Stimulated activated CD8-positive, alpha-beta memory T cell treated with anti-CD3 and anti-CD28 coated beads, Interleukin-12 subunit alpha, Interleukin-12 subunit beta, amount 100 ng/mL, for 1 hour (primary cell): Measurements from ENCODE around the gene KIRREL3.

Source experiments
- DNase-seq: peaks from one replicate; pipeline ENCODE4 v3.0.0-alpha.2; 2020; ENCODE audit warnings: low read depth

Gene KIRREL3

DNA sequence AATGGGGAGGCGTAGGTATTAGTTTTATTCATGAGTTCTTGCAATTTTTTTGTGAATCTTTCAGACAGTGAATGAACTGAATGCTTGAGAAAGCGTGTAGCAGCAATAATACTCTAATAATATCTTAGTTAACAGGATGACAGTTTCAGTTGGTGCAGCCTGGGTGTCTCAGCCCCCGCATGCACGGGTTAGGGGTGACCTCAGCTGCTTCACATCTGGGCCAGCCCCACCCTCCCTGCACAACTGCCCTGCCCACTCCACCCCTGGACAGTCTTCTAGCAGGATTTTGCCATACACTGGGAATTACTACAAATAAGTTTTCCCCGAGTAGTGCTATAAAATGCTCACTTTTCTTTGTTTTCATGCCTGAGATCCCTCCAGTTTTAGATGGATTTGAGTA, 561.9 kb downstream of the KIRREL3 start:
- no peak for DNase-seq

DNA sequence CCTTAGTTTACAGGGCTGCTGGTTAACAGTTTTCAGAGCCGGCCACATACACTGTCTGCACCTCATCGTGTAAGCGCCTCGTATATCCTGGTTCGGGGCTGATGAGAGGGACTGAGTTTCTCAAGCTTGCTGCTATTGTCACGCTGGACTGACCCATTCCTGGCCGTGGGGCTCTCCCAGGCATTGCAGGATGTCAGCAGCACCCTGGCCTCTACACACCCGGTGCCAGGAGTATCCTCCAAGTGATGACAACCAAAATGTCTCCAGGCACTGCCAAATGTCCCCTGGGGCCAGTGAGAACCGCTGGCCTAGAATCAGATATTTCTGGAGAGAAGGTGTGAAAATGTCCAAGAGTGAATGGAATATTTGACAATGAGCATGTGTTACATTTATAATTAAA, 562.3 kb downstream of the KIRREL3 start:
- DNase-seq, result no peak

DNA sequence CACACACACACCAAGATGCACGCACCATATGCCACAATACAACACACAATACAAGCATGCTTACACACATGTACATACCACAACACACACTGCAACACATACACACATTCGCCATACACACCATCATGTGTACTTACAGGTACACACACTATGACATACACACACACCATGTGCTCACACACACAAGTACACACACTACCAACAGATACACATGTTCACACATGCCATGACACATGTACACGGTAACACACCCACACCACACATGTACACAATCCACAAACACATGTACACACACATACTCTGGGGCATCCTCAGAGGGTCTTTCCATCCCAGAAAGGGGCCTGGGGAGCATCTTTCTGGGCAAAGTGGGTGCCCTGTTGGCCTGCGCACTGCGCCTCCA, 562.8 kb downstream of the KIRREL3 start:
- no peak for DNase-seq

DNA sequence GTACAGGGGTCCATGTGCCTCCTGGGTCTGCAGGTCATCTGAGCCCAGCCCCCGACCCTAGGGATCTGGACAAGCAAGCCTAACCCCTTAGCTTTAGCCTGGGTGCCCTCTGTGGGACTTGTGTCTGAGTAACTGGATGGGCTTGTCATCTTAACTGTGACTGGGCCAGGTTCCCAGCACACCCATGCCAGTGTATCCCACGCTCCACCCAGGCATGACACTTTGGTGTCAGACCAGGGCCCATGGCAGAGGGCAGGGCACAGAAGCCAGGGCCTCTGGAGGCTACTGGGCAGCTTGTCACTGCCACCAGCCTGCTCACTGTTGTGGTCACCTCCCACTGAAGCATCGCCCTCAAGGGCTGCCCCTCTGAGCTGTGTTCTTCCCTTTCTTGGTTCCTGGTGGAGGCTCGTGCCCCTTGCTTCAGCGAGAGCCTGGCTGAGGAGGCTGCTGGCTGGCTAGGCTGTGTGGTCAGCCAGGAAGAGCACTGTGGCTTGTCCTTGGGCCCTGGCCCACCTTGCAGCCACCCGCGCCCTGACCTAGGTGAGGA, 564.3 kb downstream of the KIRREL3 start:
- DNase-seq, result no peak

DNA sequence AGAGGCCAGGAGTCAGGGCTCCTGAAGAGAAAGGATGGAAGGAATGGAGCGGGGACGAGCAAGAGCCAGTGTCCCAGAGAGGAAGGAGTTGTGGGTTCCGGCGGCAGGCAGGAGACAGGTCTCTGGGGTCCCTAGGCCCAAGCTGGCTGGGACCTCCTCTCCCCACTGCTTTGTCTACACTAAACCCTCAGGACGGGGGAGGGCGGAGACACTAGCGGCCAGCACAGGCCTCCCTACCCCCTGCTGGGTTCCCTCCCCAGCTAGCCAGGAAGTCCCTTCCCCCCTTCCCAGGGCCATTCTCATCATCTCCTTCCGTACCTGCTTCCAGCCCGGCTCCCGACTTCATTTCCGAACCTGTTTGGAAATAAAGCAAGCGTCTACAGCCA, 565.6 kb downstream of the KIRREL3 start:
- DNase-seq, result no peak

DNA sequence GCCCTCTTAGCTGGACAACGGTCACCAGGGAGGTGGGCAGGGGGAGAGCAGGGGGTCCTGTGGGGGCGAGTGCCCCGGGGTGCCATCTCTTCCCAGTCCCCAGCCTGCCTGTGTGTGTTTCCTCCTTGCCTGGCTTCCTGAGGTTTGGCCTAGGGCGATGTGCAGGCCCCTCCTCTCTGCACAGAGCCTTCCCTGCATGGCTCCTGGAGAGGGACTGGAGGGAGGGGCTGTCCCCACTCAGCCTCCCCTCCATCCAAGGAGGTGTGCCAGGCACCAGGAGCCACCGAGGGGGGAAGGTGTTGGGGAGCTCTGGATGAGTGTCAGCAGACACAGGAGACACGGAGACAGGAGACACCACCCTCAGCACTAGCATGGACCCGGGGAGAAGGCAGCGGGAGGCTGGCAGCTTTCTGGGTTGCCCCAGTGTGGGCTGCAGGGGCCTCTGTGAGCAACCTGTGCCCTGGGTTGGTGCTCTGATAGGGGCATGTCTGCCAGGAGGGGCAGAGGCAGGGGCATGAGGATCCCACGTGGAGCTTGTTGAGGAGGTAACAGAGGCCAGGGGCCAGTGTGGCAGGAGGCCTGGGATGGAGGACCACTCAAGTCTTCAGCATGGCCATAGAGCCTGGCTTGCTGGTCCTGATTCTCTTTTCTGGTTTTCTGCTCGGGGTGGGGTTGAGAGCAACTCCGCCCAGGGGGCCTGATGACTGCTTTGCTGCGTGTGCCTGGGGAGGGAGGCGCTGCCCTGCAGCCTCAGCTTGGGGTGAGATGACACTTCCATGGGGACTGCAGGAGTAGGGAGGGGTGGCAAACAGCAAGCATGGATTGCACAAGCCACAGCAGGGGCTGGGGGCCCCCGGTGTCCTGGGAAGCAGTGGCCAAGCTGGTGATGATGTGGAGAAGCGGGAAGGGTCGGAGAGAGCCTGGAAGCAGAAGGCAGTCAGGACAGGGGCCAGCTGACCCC, 566.3 kb downstream of the KIRREL3 start:
- no peak for DNase-seq

DNA sequence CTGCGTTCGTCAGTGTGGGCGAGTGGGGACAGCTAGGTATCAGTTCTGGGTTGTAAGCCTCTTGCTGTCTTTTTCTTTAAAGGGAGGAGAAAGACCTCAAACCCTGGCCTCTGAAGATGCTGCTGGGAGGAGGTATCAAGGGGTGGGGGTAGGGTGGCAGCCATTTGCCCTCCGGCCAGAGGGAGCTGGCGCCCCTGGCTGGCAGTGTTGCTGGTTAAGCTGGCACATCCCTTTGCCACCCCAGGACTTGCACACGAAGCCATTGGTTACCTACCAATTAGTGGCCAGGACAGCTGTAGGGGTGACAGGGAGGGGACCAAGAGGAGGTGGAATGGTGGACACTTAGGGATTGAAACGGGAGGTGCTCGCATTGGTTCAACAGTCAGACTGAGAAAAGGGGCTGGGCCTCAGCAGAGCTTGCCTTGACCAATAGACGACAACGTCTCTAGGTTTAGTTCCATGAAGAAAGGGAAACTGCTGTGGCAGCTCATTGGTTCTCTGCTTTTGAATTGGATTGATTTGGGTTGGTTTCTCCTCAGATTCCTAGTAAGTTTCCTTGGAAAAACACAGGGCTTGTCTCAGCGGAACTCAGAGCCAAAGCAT, 567.2 kb downstream of the KIRREL3 start:
- DNase-seq, result no peak

DNA sequence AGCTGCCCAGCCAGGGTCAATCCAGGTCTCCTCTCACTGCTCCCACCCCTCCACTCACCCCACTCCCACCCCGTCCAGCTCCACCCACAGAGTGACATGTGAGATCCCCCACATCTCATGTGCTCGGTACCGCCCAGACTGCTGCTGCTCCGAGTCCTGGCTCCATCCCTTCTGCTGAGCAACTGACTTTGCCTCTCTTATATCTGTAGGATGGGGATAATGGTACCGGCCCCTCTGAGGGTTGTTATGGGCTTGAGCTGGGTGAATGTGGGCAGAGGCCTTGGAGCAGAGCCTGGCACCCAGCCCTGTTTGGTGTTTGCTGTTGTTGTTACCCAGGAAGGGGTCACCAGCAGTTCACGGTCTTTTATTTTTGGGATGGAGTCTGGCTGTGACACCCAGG, 568.0 kb downstream of the KIRREL3 start:
- DNase-seq, result no peak

DNA sequence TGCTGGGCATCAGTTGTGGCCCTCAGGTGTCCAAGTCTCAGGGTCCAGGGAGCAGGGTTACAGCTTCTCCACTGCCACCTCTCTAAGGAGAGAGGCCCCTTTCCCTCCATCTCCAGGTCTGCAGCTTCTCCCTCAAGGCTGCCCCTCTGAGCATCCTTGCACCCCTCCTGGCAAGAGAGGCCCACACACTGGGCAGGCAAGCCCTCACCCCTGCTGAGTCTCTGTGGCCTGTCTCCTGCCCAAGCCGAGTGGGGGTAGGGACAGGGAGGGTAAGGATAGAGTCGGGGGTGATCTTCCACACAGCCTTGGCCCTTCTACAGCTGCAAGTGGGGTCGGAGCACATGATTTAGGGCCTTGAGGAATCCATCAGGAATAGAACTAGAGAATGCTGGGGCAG, 568.5 kb downstream of the KIRREL3 start:
- no peak for DNase-seq

DNA sequence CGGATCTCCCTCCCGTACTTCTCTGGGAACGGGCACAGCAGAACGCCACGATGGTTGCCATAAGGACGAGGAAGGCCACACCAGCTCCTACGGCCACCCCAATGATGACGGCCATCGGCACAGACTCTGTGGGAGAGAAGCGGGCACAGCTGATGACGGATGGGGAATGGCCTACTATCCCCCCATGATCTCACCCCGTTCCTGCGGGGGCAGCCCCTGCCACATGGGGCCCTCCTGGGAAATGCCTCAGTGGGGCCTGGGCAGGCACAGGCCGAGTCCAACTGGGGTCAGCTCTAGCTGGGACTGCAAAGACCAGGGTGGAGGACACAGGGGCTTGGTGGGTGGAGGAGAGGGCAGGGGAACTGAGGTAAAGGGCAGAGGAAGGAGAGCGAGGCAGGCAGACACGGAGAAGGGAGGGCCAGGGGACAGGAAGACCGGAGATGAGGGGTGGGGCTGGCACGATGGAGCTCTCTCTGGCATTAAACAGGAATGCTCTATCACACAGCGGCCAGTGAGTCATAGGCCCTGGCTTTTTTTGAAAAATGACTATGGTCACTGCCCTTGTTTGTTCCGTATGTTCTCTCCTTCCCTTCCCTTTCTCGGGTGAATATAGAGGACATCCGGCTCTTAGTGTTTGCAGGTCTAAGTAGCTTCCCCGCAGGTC, 569.0 kb downstream of the KIRREL3 start:
- DNase-seq, result no peak

DNA sequence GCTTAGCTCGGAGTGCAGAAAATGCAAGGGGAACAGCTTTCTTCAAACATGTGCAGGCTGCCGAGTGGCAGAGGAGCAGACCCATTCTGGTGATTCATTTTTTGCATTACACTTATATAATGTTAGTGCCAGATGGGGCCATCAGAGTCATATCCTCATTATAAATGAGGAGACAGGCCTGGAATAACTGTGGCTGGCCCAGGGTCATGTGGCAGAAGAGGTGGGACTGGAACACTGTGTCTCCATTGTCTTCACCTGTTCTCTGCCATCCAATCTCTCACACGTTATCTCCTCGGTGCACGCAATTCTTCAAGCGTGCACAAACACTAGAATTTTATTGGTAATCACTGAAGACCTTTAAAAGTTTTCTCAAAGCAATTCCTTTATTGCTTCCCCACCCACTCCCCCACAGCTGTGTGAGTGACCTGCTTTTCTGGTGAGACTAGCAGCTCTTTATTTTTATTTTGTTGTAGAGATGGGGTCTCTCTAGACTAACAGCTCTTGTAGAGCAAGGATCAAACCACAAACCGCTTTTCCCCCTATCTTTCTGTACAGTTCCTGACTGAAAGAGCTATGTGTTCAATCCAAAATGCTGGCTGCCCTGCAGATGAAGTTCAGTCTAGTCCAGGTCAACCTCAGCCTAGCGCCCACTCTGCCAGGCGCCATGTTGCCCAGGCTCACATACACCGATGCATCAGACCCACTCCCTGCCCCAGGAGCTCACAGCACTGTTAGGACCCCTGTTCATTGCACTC, 569.8 kb downstream of the KIRREL3 start:
- no peak for DNase-seq

DNA sequence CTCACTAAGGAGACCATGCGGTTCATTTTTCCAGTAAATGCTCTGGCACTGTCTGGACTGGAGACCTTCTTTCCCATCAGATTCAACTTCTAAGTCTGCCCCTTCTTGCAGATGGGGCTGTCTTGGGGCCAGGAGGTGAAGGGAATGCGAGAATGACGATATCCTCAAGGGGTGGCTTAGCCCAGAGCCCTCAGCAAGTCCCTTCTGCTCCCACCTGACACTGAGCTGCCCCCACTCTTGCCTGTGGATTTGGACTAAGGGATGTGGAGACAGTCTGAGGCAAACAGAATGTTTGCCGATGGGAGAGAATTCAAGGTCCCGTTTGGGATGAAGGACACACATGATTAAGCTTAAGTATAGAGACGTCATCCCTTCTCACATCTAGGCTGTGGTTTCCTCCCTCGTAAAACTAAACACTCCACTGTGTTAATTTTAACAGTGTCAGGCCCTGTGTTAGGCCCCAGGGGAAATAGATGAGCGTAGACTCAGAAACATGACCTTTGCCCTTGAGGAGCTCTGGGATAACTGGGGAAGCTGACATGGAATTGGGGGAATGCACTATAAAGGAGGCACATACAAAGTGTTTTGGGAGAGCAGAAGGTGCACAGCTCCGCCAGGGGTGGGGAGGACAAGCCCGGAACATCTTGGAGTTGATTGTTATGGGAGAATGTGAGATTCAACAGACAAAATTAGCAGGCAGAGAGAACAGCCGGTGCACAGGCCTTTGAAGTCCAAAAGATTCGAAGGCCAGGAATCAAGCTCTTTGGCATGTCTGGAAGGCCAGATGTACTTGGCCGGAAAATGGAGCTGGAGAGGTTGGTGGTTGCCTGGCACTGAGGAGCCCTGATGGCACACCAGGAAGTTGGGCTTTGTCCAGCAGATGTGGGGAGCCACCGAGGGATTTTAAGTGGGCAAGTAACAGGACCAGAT, 573.5 kb downstream of the KIRREL3 start:
- no peak for DNase-seq

DNA sequence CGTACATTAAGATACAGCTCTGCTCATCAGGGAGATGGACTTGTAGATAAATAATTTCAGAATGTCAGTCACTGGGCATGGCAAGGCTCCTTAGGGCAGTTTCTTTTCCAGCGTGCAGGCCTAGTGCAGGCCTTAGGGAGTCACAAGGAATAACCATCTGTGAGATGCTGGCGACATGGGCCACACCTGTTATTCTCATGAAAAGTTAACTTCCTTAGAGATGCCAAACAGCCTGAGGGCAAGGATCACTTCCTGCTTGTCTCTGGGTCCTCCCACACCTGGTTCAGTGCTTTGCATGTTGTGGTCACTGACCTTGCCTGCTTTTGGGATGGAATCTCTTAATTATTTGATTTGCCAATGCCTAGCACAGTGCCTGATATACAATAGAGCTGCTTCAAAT, 574.5 kb downstream of the KIRREL3 start:
- DNase-seq, result no peak

DNA sequence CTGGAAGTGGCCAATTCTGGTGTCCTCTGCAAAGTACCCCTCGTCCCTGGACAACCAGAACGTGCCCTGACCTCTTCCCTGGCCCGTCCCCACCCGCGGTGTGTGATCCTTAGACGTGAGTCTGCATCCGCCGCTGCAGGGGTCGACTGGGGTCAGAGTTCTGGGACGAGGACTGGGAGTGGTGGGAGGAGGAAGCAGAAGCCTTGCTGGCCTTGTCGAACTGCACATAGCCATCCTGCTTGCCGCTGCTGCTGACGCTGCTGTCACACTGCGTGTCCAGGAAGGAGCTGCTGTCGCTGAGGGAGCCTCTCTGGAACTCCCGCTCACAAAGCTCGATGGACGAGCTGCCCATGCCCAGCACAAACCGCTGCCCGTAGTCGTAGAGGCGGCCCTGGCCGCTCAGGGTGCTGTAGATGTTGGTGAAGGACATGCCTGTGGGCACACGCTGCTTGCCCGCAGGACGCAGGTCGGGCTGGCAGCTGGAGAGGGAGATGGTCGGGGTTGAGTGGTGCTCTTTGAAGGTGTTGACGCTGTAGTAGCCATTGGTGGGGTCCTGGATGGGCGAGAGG, 576.0 kb downstream of the KIRREL3 start:
- DNase-seq, result no peak

DNA sequence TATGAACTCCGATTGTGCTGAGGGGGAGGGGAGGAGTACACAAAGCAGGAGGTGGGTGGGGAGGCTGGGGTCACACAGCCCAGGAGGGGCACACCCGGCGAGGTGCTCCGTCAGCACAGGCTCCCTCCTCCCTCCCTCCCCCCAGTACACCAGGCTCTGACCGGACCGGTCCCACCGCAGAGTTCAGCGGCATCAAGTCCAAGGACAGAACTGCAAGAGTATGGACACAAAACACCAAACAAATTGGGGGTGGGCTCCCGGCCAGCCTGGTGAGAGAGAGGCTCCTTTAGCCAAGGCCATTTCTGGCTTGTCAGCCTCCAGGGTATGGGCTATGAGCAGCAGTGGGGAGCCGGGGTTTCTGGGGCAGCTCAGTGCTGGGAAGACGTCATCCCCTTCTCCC, 576.8 kb downstream of the KIRREL3 start:
- DNase-seq, result no peak

DNA sequence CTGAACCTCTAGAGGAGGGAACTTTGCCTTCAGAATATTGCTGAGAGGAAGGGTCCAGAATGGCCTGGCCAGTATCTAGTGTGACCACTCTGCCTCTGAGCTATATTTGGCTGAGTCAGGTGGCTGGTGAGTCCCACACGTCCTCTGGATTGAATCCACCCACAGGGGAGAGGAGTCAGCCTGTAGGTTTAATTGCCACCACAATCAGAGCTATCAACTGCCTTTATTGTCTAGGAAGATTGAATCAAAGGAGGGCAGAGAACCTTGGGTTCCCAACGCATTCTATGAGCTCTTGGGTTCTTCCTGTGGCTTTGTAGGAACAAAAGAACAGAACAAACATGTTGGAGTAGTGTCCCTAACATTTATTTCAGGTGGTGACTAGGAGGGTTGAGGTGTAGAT, 577.4 kb downstream of the KIRREL3 start:
- DNase-seq, result no peak

DNA sequence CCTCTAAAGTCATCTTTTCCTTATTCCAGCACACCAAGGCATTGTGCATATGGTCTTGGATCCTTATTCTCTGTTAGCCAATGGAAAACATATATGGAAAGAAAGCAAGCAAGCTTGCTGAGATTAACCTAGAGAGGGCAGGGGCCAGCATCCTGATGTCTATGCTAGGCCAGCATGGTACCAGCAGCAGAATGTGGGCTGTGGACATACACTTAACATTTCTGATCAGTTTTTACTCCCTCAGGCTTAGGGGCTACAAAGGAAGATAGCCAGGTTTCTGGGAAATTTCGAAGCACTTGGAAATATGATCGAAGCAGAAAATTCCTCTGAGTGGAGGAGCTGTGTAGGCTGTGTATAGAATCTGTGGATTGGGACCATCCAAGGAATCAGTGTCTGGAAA, 578.1 kb downstream of the KIRREL3 start:
- no peak for DNase-seq

DNA sequence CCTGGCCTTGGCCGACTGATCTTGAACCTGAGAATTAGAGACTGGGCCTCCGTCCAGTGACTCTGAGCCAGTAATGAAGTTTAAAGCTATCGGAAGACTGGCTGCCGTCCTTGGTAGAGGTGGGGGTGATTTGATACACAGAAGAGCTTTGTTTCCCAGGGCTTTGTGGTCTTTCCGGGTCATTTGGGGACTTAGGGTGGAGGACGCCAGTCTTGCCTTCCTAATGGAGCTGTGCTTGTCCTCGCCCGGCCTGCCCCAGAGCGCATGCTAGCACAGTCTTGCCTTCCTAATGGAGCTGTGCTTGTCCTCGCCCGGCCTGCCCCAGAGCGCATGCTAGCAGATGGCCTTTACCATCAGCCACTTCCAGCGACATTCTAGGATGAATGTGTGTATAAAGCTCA, 579.3 kb downstream of the KIRREL3 start:
- DNase-seq, result no peak

DNA sequence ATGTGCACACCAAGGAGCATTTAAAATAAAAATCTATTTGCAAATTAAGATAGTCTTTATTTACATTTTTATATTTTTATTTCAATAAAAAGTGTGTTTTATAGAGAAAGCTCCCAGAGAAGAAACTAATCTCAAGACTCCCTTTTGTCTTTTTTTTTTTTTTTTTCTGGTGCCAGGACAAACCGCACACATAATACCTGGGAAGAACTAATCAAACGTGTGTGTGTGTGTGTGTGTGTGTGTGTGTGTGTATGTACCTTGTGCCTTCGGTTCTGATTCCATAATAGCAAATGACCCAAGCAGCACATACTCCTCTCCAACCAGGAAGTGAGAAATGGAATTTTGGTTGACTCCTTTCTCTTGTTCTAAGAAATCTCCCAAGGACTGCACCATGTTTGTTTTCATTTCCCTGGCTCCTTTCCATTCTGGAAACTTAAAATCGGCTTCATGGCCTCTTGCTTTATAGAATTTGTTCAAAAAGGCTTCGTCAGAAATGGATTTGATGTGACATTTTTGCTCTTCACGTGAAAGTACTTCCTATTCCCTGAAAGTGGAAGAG, 579.8 kb downstream of the KIRREL3 start:
- DNase-seq, result no peak
